Common myeloid progenitor, CD34-positive (primary cell): ENCODE data around the gene GSTA2.
"Not testable (repeated sequence)": the region's sequence is repeated elsewhere in the genome, so short reads cannot be mapped to it uniquely, and the experiment has no call there.

Experiments
- CTCF ChIA-PET: fragments of 350-600 bp; sonication (Branson Sonifier 250); formaldehyde crosslinking; loops from one replicate; lab custom pipeline; 2021; ENCODE audit warnings: antibody characterized with exemption; lab: Charles Lee
- POLR2A ChIA-PET: fragments of 350-600 bp; sonication (Branson Sonifier 250); formaldehyde crosslinking; loops from one replicate; lab custom pipeline; 2021; ENCODE audit warnings: antibody characterized with exemption; lab: Charles Lee
- DNase-seq, 3 donors: peaks; one replicate each; pipeline versions ENCODE4 v3.0.0 to v3.0.0-alpha.2; 2013
- H3K27ac ChIP-seq, 2 experiments: 1 replicate in 1 of 2; 2 replicates in 1 of 2; pipeline ENCODE4 v1.7.0; 2013; ENCODE audit warnings: inconsistent platforms in 2 of 2, low read length in 2 of 2, mild to moderate bottlenecking in 2 of 2, low read depth in 1 of 2, moderate library complexity in 1 of 2; ENCODE audit not compliant: severe bottlenecking in 2 of 2, insufficient read depth in 1 of 2, poor library complexity in 1 of 2
- H3K27me3 ChIP-seq, 5 experiments: replicated peaks in 2 of 5; 1 replicate in 3 of 5; 2 replicates in 2 of 5; pipeline versions ENCODE4 v1.6.1 to v1.7.0; 2013; ENCODE audit warnings: low read length in 4 of 5, mild to moderate bottlenecking in 2 of 5, moderate library complexity in 2 of 5, inconsistent platforms in 1 of 5; ENCODE audit not compliant: insufficient read depth in 5 of 5, control insufficient read depth in 4 of 5
- H3K36me3 ChIP-seq, 4 experiments: 1 replicate in 2 of 4; 2 replicates in 2 of 4; pipeline versions ENCODE4 v1.6.1 to v1.7.0; 2013; ENCODE audit warnings: low read length in 3 of 4, control low read depth in 1 of 4, mild to moderate bottlenecking in 1 of 4; ENCODE audit not compliant: control insufficient read depth in 4 of 4, insufficient read depth in 4 of 4
- H3K4me1 ChIP-seq, 4 experiments: 1 replicate in 3 of 4; 2 replicates in 1 of 4; pipeline versions ENCODE4 v1.6.1 to v1.7.1; 2013; ENCODE audit warnings: low read length in 3 of 4, mild to moderate bottlenecking in 3 of 4, control low read depth in 1 of 4, inconsistent platforms in 1 of 4, moderate library complexity in 1 of 4; ENCODE audit not compliant: control insufficient read depth in 4 of 4, insufficient read depth in 4 of 4; ENCODE audit errors: control extremely low read depth in 1 of 4
- H3K4me3 ChIP-seq, 7 experiments: 1 replicate in 4 of 7; 2 replicates in 3 of 7; pipeline versions ENCODE4 v1.5.1 to v1.7.0; 2013; ENCODE audit warnings: mild to moderate bottlenecking in 7 of 7, low read length in 6 of 7, moderate library complexity in 6 of 7, inconsistent platforms in 2 of 7, low read depth in 2 of 7, control low read depth in 1 of 7; ENCODE audit not compliant: insufficient read depth in 4 of 7, control insufficient read depth in 1 of 7; ENCODE audit errors: extremely low read depth in 1 of 7
- H3K9me3 ChIP-seq, 5 experiments: 1 replicate in 4 of 5; 2 replicates in 1 of 5; pipeline versions ENCODE4 v1.6.1 to v1.7.1; 2013; ENCODE audit warnings: low read length in 4 of 5, mild to moderate bottlenecking in 2 of 5, inconsistent platforms in 1 of 5, low read depth in 1 of 5, moderate library complexity in 1 of 5; ENCODE audit not compliant: control insufficient read depth in 4 of 5, insufficient read depth in 2 of 5; ENCODE audit errors: control extremely low read depth in 1 of 5
- WGBS: methylation state at CpG from one replicate; pipeline ENCODE4 v1.1.5; 2013; ENCODE audit not compliant: insufficient coverage; 5-methylcytosine and 5-hydroxymethylcytosine counted together

GSTA2 gene

DNA sequence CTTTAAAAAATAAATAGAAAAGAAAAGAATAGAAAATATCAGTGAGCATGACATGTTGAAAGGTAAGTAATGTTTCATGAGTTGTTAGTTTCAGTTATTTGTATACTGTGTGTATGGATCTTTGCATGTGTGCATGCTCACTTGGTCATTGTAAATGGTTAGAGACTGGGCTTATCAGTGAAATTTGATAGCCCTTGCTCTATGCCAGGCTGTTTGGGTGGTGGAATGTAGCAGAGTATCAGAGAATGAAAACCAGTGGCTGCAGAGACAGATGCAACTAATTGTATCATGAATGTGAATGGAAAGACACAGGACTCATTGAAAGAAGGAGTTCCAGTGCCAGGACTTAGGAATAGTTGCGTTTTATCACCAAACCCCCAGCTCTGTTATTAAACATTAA, 4.2 kb downstream of the GSTA2 start:
- Histone ChIP-seq H3K36me3 (no peaks in the 10 kb centered on the region), H3K27me3 (no peaks in the 10 kb centered on the region), H3K27ac (no peak overlapping the region), H3K9me3 (no peaks in the 10 kb centered on the region), H3K4me3 (no peak overlapping the region), H3K4me1 (no peaks in the 10 kb centered on the region)
- WGBS, result no CpG with 5 or more reads among the region's 1 CpG
- ChIA-PET CTCF (no interaction called here), POLR2A (no interaction called here)
- no peak for DNase-seq

DNA sequence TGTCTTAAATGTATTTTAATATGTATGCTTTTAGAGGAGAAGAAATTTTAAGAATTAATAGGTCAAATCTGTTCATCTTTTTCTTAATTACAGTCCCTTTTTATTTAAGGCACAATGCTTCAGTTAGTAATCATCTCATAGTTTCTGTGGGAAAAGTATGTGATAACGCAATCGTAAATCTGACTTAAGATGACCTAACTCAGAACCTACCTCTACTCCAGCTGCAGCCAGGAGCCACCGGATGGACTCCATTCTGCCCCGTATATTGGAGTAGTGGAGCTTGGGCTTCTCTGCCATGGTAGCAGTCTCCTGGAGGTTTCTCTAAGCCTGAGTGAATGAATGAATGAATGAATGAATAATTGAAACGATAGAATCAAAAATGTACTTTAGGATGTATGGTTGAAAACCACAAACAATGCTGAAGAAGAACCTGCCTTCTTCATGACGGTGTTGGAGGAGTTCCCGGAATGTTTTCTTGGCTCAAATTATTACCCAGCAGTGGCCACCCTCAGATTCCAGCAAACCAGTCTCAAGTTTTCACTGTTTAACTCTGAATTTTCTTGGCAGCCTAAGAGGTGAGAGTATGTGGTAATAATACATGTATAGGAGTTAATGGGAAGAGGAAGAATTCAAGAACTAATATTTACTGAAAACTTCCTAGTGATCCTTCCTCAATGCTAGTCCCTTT, 5.5 kb downstream of the GSTA2 start:
- H3K27ac ChIP-seq, H3K4me3 ChIP-seq, POLR2A ChIA-PET, CTCF ChIA-PET, DNase-seq, H3K4me1 ChIP-seq, H3K27me3 ChIP-seq, H3K9me3 ChIP-seq, H3K36me3 ChIP-seq: not testable (repeated sequence)
- WGBS, result 89% methylated on average over 4 of the region's 7 CpGs

DNA sequence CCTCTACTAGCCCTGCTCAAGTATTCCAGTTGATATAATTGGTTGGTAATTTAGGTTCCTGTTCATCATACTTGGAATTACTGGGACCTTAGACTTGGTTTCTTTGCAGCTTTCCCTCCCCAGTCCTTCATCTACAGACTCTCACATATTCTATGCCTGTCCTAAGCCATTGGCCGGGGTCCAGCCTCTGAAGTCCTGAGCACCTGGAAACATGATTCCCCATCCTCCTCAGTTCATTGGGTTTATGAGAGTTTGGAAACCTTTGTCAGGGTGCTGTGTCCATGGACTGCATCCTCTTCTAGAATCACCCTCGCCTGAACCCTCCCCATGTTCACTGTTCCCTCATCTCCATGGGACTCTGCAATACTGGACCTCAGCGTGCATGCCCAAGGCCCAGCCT, 8.8 kb downstream of the GSTA2 start:
- no peaks in the 10 kb centered on the region for H3K36me3 ChIP-seq
- no peaks in the 10 kb centered on the region for H3K4me1 ChIP-seq
- POLR2A ChIA-PET, result no interaction called here
- CTCF ChIA-PET, result no interaction called here
- no peak overlapping the region for H3K4me3 ChIP-seq
- DNase-seq, result no peak
- peaks cover 0 to 3% (median 3%) of the 10 kb centered on the region in 5 experiments for H3K9me3 ChIP-seq
- WGBS, result 100% methylated on average over 3 of the region's 3 CpGs
- H3K27ac ChIP-seq, result no peak overlapping the region
- H3K27me3 ChIP-seq, result peaks cover 0 to 6% (median 0%) of the 10 kb centered on the region in 5 experiments

DNA sequence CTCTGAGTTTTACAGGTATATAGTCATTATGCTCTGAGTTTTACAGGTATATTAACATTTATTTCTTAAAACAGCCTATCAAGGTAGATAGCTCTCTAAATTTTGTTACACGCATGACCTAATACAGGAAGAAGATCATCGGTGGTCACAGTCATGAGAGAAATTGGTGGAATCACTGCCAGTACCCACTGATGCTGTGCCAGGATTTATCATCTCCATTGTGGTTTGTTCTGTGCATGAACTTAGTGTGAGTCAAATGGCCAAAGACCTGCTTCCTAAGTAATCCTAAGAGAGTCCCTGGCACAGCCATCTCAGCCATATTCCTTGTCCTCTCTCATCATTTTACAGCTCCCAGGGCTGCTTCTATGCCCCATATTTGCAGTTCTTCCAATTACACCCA, 10.1 kb downstream of the GSTA2 start:
- DNase-seq, H3K27me3 ChIP-seq, H3K4me1 ChIP-seq, H3K27ac ChIP-seq, CTCF ChIA-PET, H3K9me3 ChIP-seq, POLR2A ChIA-PET, H3K36me3 ChIP-seq, H3K4me3 ChIP-seq: not testable (repeated sequence)
- WGBS, result 100% methylated on average over 1 of the region's 2 CpGs

DNA sequence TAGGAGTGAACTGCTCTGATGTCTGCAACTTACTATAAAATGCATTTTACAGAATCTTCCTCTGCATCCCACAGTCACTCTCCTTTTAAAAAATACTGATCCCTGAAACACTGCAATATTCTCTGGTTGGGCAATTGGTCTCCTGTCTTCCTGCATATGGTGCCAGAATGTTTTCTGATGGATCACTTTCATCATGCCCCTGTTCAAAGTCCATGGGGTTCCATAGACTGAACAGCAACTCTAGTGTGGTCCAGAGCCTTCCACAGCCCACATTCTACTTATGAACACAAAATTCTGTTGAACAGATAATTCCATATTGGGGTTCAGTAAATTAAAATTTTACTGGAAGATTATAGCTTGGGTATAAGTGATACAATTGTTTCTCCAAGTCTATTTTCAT, 11.0 kb downstream of the GSTA2 start:
- ChIA-PET POLR2A (no interaction called here), CTCF (interaction anchor here (1.4 kb wide), 1 partner anchor 49 kb away, joined by 3 read pairs; no protein-coding TSS in a partner anchor)
- DNase-seq, result no peak
- H3K9me3 ChIP-seq, result peaks cover 0 to 3% (median 3%) of the 10 kb centered on the region in 5 experiments
- H3K36me3 ChIP-seq, result no peaks in the 10 kb centered on the region
- no peaks in the 10 kb centered on the region for H3K4me1 ChIP-seq
- H3K27me3 ChIP-seq, result peaks cover 0 to 6% (median 0%) of the 10 kb centered on the region in 5 experiments
- no peak overlapping the region for H3K27ac ChIP-seq
- H3K4me3 ChIP-seq, result no peak overlapping the region

DNA sequence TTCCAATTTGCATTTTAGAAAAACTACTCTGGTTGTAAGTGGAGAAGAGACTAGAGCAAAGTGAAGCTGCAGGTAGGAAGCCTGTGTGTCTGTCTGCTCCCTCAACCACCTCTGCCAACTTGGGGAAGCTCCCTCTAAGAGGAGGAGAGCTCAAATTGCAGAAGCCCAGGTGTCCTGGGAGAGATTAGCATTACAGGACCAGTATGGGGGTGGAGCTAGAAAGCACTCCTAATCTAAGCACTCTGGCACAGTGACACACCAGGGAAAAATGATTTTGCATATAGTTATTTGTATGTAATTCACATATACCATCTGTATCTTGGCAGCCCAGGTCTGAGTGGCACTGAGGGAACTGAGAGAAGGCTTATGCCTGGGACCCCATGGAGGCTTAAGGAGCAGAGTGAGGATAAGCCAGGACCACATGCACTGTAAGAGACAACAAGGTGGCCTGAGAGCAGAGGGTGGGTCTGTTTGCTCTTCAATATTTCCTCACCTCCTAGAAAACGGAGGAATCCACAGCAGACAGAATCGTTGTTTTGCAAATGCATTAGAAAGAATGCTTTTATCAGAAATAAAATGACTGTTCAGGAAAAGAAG, 13.6 kb downstream of the GSTA2 start:
- H3K36me3 ChIP-seq, result no peaks in the 10 kb centered on the region
- peaks cover 0 to 3% (median 3%) of the 10 kb centered on the region in 5 experiments for H3K9me3 ChIP-seq
- H3K27me3 ChIP-seq, result peaks cover 0 to 6% (median 0%) of the 10 kb centered on the region in 5 experiments
- CTCF ChIA-PET, result no interaction called here
- POLR2A ChIA-PET, result no interaction called here
- no peak overlapping the region for H3K27ac ChIP-seq
- H3K4me1 ChIP-seq, result no peaks in the 10 kb centered on the region
- DNase-seq, result no peak
- WGBS, result no CpG with 5 or more reads among the region's 2 CpGs
- no peak overlapping the region for H3K4me3 ChIP-seq

DNA sequence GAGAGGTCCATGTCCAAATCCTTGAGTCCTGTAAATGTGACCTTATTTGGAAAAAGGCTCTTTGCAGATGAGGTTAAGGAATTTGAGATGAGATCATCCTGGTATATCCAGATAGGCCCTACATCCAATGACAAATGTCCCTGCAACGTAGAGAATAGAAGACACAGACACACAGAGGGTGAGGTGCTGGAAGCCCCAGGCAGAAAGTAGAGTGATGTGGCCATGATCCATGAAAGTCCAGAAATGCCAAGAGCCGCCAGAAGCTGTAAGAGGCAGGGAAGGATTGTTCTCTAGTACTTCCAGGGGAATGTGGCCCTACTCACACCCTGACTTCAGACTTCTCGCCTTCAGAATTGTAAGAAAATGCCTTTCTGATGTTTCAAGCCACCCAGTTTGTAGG, 16.0 kb downstream of the GSTA2 start:
- CTCF ChIA-PET, H3K4me3 ChIP-seq, H3K9me3 ChIP-seq, H3K36me3 ChIP-seq, DNase-seq, H3K4me1 ChIP-seq, POLR2A ChIA-PET, H3K27me3 ChIP-seq, H3K27ac ChIP-seq: not testable (repeated sequence)
- 96% methylated on average over 3 of the region's 3 CpGs for WGBS
